A549 (cell line): ENCODE measurements around the gene IL23A. TPM values are rescaled to one million over a fixed set of nuclear protein-coding genes. Genes with fewer than 3 reads are reported as not detected.

Experiments used
- ATAC-seq, 2 experiments: fragments of 200-7000 bp in 1 of 2; fragments of >200 bp in 1 of 2; cut with Nextera tagmentation in 1 of 2; cut with Tn5 transposase in 1 of 2; 3 replicates each; pipeline versions ENCODE4 v1.8.0 to v1.9.1; 2018 to 2020; ENCODE audit warnings: mild to moderate bottlenecking in 1 of 2, moderate library complexity in 1 of 2
- CTCF ChIA-PET: fragments of 300-600 bp; sonication (Branson Sonifier 250); formaldehyde crosslinking; extraction: SDS; loops from one replicate; lab custom pipeline; 2021; ENCODE audit warnings: antibody characterized with exemption, inconsistent platforms; lab: Yijun Ruan, JAX
- POLR2A ChIA-PET: fragments of 350-600 bp; formaldehyde crosslinking; extraction: SDS; loops from one replicate; lab custom pipeline; 2021; ENCODE audit warnings: antibody characterized with exemption, inconsistent platforms; lab: Yijun Ruan, JAX
- DNase-seq, 2 experiments: peaks; one replicate each; pipeline versions ENCODE4 v3.0.0 to v3.0.0-alpha.2; 2011 to 2016; ENCODE audit warnings: low read depth in 1 of 2, low spot score in 1 of 2
- FAIRE-seq: peaks from 2 replicates; lab custom pipeline; 2011; peaks lifted over from hg19 to GRCh38; lab: Jason Lieb, UNC
- H3K27ac ChIP-seq, 2 experiments: fragments of >200 bp; sonication (Bioruptor Twin); formaldehyde crosslinking; 3 replicates each; pipeline ENCODE4 v1.5.1; 2016 to 2017
- H3K4me1 ChIP-seq: fragments of >200 bp; sonication (Bioruptor Twin); formaldehyde crosslinking; 3 replicates; pipeline ENCODE4 v1.6.1; 2016
- H3K4me2 ChIP-seq: fragments of >200 bp; sonication (Bioruptor Twin); formaldehyde crosslinking; 3 replicates; pipeline ENCODE4 v1.6.1; 2016
- H3K4me3 ChIP-seq: fragments of >200 bp; sonication (Bioruptor Twin); formaldehyde crosslinking; 3 replicates; pipeline ENCODE4 v1.5.1; 2016
- H3K9me3 ChIP-seq: fragments of >200 bp; sonication (Bioruptor Twin); formaldehyde crosslinking; 3 replicates; pipeline ENCODE4 v1.6.1; 2016
- CHD2 ChIP-seq: fragments of 150-350 bp; IDR thresholded peaks from 2 replicates; pipeline ENCODE4 v1.6.1; 2014; ENCODE audit warnings: low read length; ENCODE audit not compliant: partially characterized antibody
- CHD4 ChIP-seq: fragments of 200-600 bp; sonication (generic); IDR thresholded peaks from 2 replicates; pipeline ENCODE4 v1.6.1; 2016; ENCODE audit warnings: antibody characterized with exemption, mild to moderate bottlenecking, borderline replicate concordance
- EHMT2 ChIP-seq: fragments of 200-600 bp; sonication (generic); IDR thresholded peaks from 2 replicates; pipeline ENCODE4 v1.6.1; 2016; ENCODE audit warnings: antibody characterized with exemption, low read depth, mild to moderate bottlenecking, moderate library complexity
- ESRRA ChIP-seq: fragments of 150-350 bp; IDR thresholded peaks from 2 replicates; pipeline ENCODE4 v1.6.1; 2014; ENCODE audit warnings: mild to moderate bottlenecking, low read length, borderline replicate concordance
- FOSL2 ChIP-seq, 2 experiments: fragments of 450-650 bp in 1 of 2; fragments of >200 bp in 1 of 2; sonication (Bioruptor Twin) in 1 of 2; formaldehyde crosslinking; IDR thresholded peaks; 2 replicates each; pipeline versions ENCODE4 v1.5.0 to v1.6.1; 2016 to 2020; ENCODE audit warnings: mild to moderate bottlenecking in 1 of 2, moderate library complexity in 1 of 2
- HDAC2 ChIP-seq: fragments of 200-600 bp; sonication (generic); IDR thresholded peaks from 2 replicates; pipeline ENCODE4 v1.6.1; 2016
- HES2 ChIP-seq: fragments of >200 bp; sonication (Bioruptor Twin); formaldehyde crosslinking; IDR thresholded peaks from 2 replicates; pipeline ENCODE4 v1.6.1; 2016
- HOXA7 ChIP-seq: fragments of 250-450 bp; sonication (Bioruptor Pico); IDR thresholded peaks from 2 replicates; pipeline ENCODE4 v1.5.0; 2020; ENCODE audit warnings: mild to moderate bottlenecking, moderate library complexity
- JUN ChIP-seq, 2 experiments: fragments of >200 bp; sonication (Bioruptor Twin); formaldehyde crosslinking; IDR thresholded peaks; 2 replicates in 1 of 2; 3 replicates in 1 of 2; pipeline ENCODE4 v1.6.1; 2016 to 2017
- JUNB ChIP-seq: fragments of >200 bp; sonication (Bioruptor Twin); formaldehyde crosslinking; IDR thresholded peaks from 2 replicates; pipeline ENCODE4 v1.6.1; 2016
- KDM1A ChIP-seq: fragments of 200-600 bp; sonication (generic); IDR thresholded peaks from 2 replicates; pipeline ENCODE4 v1.6.1; 2016; ENCODE audit warnings: low read depth, mild to moderate bottlenecking
- KDM5A ChIP-seq: fragments of 200-600 bp; sonication (generic); IDR thresholded peaks from 2 replicates; pipeline ENCODE4 v1.6.1; 2016; ENCODE audit warnings: antibody characterized with exemption, mild to moderate bottlenecking
- MAFK ChIP-seq: fragments of 450-650 bp; IDR thresholded peaks from 2 replicates; pipeline ENCODE4 v1.6.1; 2014; ENCODE audit not compliant: partially characterized antibody
- NFE2L2 ChIP-seq: fragments of 150-350 bp; conservative IDR thresholded peaks from 2 replicates; pipeline ENCODE4 v1.6.1; 2014; ENCODE audit warnings: low read length
- NPAS2 ChIP-seq: fragments of 250-450 bp; sonication (Bioruptor Pico); IDR thresholded peaks from 2 replicates; pipeline ENCODE4 v1.8.0; 2022; ENCODE audit warnings: mild to moderate bottlenecking, moderate library complexity, borderline replicate concordance
- NR3C1 ChIP-seq: fragments of >200 bp; sonication (Bioruptor Twin); formaldehyde crosslinking; IDR thresholded peaks from 3 replicates; pipeline ENCODE4 v1.6.1; 2017
- PHF8 ChIP-seq: fragments of 200-600 bp; sonication (generic); IDR thresholded peaks from 2 replicates; pipeline ENCODE4 v1.6.1; 2016; ENCODE audit warnings: low read depth, mild to moderate bottlenecking, antibody characterized with exemption, moderate library complexity, borderline replicate concordance
- POLR2A ChIP-seq: IDR thresholded peaks from 2 replicates; pipeline ENCODE4 v1.6.1; 2012; ENCODE audit warnings: mild to moderate bottlenecking, low read length
- RAD21 ChIP-seq, 2 experiments: fragments of >200 bp in 1 of 2; sonication (Bioruptor Twin) in 1 of 2; formaldehyde crosslinking in 1 of 2; IDR thresholded peaks in 1 of 2; conservative IDR thresholded peaks in 1 of 2; 2 replicates in 1 of 2; 3 replicates in 1 of 2; pipeline ENCODE4 v1.6.1; 2012 to 2018; ENCODE audit warnings: inconsistent platforms in 1 of 2
- RNF2 ChIP-seq: fragments of 200-600 bp; sonication (generic); IDR thresholded peaks from 2 replicates; pipeline ENCODE4 v1.6.1; 2016; ENCODE audit warnings: low read depth, mild to moderate bottlenecking, antibody characterized with exemption, moderate library complexity, borderline replicate concordance
- SMC3 ChIP-seq: fragments of >200 bp; sonication (Bioruptor Twin); formaldehyde crosslinking; IDR thresholded peaks from 3 replicates; pipeline ENCODE4 v1.6.1; 2018; ENCODE audit warnings: inconsistent platforms
- SREBF2 ChIP-seq: fragments of 450-650 bp; IDR thresholded peaks from 2 replicates; pipeline ENCODE4 v1.6.1; 2014; ENCODE audit warnings: mild to moderate bottlenecking, moderate library complexity
- TP53 ChIP-seq: fragments of 250-450 bp; sonication (Bioruptor Pico); IDR thresholded peaks from 2 replicates; pipeline ENCODE4 v1.5.0; 2021; ENCODE audit warnings: mild to moderate bottlenecking, moderate library complexity
- ZC3H11A ChIP-seq: fragments of 450-650 bp; IDR thresholded peaks from 2 replicates; pipeline ENCODE4 v1.6.1; 2014; ENCODE audit warnings: antibody characterized with exemption, mild to moderate bottlenecking
- ZSCAN20 ChIP-seq: fragments of 250-450 bp; sonication (Bioruptor Pico); IDR thresholded peaks from 2 replicates; pipeline ENCODE4 v1.8.0; 2022; ENCODE audit warnings: mild to moderate bottlenecking, moderate library complexity
- WGBS: methylation state at CpG from one replicate; pipeline ENCODE4 v1.1.6; 2017; ENCODE audit errors: missing lambda C conversion rate; 5-methylcytosine and 5-hydroxymethylcytosine counted together
- polyA plus RNA-seq, 4 experiments: library from polyadenylated mRNA; depleted of rRNA in 3 of 4; stranded (reverse); fragments of >200 nt; fragmentation: RNase III in 1 of 4; extraction: RNeasy Plus Mini Kit Qiagen cat#74134 plus additional on column Dnase treatment in 1 of 4; gene quantifications; 2 replicates in 3 of 4; 3 replicates in 1 of 4; pipeline ENCODE4 v1.2.3, GENCODE V29; 2011 to 2017
- TF ChIP-seq, protein P1 (sequence below): fragments of 250-450 bp; sonication (Bioruptor Pico); IDR thresholded peaks from 2 replicates; pipeline ENCODE4 v1.5.0; 2021; ENCODE audit warnings: mild to moderate bottlenecking, moderate library complexity, borderline replicate concordance
- TF ChIP-seq, protein P2 (sequence below): IDR thresholded peaks from 2 replicates; pipeline ENCODE4 v1.6.1; 2012; ENCODE audit warnings: low read depth, borderline replicate concordance
- TF ChIP-seq, protein P3 (sequence below): fragments of 150-350 bp; IDR thresholded peaks from 2 replicates; pipeline ENCODE4 v1.6.1; 2014; ENCODE audit warnings: low read depth, mild to moderate bottlenecking, low read length
- TF ChIP-seq, protein P4 (sequence below): IDR thresholded peaks from 2 replicates; pipeline ENCODE4 v1.6.1; 2012

Gene IL23A
- polyA plus RNA-seq, 2 of the 4 experiments (the other 2 are of a cell fraction): 0.21 to 0.31 TPM

GRCh38 chr12:56350662-56351061, 12.0 kb downstream of the IL23A start:
- no peak for ATAC-seq
- Histone ChIP-seq H3K27ac (no peak overlapping the region), H3K9me3 (no peaks in the 10 kb centered on the region), H3K4me1 (no peaks in the 10 kb centered on the region), H3K4me2 (no peak overlapping the region), H3K4me3 (no peak overlapping the region)
- whole genome bisulfite sequencing: 63% methylated on average over 2 of the region's 2 CpGs
- DNase-seq: no peak
- POLR2A ChIA-PET: no interaction called here
- CTCF ChIA-PET: interaction anchor here (2.1 kb wide), 1 partner anchor 10 kb away, joined by 6 read pairs; the partner anchor contains the start of gene STAT2
- TF ChIP-seq NFE2L2: no peak
- no peak for TF ChIP-seq HOXA7 (CRISPR knock-in tag)
- no peak for TF ChIP-seq PHF8
- no peak for TF ChIP-seq NPAS2 (CRISPR knock-in tag)
- TF ChIP-seq RNF2: no peak
- no peak for TF ChIP-seq JUNB
- no peak for TF ChIP-seq HDAC2
- TF ChIP-seq FOSL2 (IDR thresholded peaks at IDR 0.05): no peak
- TF ChIP-seq FOSL2 (CRISPR knock-in tag; IDR thresholded peaks at IDR 0.05): no peak
- TF ChIP-seq POLR2A: no peak
- no peak for TF ChIP-seq NR3C1
- TF ChIP-seq MAFK: no peak
- no peak for TF ChIP-seq HES2
- no peak for TF ChIP-seq JUN (IDR thresholded peaks at IDR 0.05)
- TF ChIP-seq TP53 (CRISPR knock-in tag): no peak
- no peak for TF ChIP-seq KDM1A
- TF ChIP-seq, protein P1, sequence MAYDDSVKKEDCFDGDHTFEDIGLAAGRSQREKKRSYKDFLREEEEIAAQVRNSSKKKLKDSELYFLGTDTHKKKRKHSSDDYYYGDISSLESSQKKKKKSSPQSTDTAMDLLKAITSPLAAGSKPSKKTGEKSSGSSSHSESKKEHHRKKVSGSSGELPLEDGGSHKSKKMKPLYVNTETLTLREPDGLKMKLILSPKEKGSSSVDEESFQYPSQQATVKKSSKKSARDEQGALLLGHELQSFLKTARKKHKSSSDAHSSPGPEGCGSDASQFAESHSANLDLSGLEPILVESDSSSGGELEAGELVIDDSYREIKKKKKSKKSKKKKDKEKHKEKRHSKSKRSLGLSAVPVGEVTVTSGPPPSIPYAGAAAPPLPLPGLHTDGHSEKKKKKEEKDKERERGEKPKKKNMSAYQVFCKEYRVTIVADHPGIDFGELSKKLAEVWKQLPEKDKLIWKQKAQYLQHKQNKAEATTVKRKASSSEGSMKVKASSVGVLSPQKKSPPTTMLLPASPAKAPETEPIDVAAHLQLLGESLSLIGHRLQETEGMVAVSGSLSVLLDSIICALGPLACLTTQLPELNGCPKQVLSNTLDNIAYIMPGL: no peak
- no peak for TF ChIP-seq KDM5A
- no peak for TF ChIP-seq CHD4
- no peak for TF ChIP-seq CHD2
- no peak for FAIRE-seq

DNA sequence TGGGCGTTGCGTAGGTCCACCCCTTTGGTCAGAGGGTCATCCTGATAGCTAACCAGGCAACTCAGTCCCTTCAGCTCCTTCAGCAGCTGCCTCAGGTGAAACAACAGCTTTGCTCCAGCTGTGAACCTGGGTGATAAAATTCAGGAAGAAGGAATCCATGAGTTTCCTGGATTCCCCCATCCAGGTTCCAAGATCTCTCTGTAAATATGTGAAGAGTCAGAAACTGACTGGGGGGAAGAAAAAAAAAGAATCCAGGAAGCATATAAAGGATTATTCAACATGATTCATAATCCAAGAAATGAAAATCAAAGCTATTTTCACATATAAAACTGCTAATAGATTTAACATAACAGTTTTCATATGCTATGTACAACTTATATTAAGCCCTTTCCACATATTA, 12.6 kb downstream of the IL23A start:
- POLR2A ChIA-PET: no interaction called here
- CTCF ChIA-PET: interaction anchor here (1.0 to 2.1 kb wide), 2 partner anchors 9 to 114 kb away, joined by 4 to 6 read pairs; partner anchors contain the start of gene STAT2
- no peaks in the 10 kb centered on the region for H3K9me3 ChIP-seq
- TF ChIP-seq ZSCAN20: no peak
- TF ChIP-seq SMC3: no peak
- no peak for TF ChIP-seq ZC3H11A
- TF ChIP-seq JUN (IDR thresholded peaks at IDR 0.05): no peak
- DNase-seq (no peak), FAIRE-seq (no peak), ATAC-seq (no peak)
- WGBS: 96% methylated on average over 2 of the region's 2 CpGs
- no peak overlapping the region for H3K27ac ChIP-seq
- no peaks in the 10 kb centered on the region for H3K4me1 ChIP-seq
- no peak overlapping the region for H3K4me2 ChIP-seq
- no peak overlapping the region for H3K4me3 ChIP-seq

DNA sequence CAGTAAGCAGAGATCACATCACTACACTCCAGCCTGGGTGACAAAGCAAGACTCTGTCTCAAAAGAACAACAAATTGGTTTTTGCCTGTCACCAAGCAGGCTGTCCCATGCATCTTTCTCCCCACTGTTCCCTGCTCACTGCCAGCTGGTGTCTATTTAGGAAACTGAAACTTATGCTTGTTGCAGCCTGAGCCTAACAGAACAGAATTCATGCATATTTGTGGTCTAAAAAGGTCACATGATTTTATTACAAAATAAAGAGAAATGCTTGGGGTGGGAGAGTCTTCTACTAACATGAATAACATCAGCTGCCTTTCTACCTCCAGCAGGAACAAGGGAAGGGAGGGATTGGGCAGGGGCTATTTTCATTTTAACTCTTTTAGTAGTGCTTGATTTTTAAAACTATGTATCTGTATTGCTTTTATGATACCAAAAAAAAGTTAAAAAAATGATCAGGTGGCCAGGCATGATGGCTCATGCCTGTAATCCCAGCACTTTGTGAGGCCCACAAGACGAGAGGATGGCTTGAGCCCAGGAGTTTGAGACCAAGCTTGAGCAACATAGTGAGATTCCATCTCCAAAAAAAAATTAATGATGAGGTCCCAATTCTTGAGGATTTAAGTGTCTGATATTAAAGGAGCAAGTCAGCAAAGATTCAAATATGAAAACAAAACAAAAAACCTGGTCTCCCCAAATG, 20.3 kb downstream of the IL23A start:
- H3K4me1 ChIP-seq: peaks cover 8% of the 10 kb centered on the region
- H3K4me2 ChIP-seq: peak overlapping the region; percentile 82
- peak overlapping the region; percentile 75 to 89; a peak in 5 of 6 replicates for H3K27ac ChIP-seq
- H3K9me3 ChIP-seq: no peaks in the 10 kb centered on the region
- peak overlapping the region; percentile 75 for H3K4me3 ChIP-seq
- ChIA-PET POLR2A (interaction anchor here (1.6 to 2.3 kb wide), 4 partner anchors 25 to 137 kb away, joined by 8 to 21 read pairs (median 12); partner anchors contain the start of genes PAN2, RNF41 and TIMELESS), CTCF (interaction anchor here (0.6 to 2.4 kb wide), 9 partner anchors 7 to 170 kb away, joined by 3 to 9 read pairs (median 4); partner anchors contain the start of genes CNPY2 and SMARCC2)
- 23% methylated on average over 1 of the region's 1 CpG for WGBS
- ATAC-seq (no peak), DNase-seq (no peak), FAIRE-seq (no peak)
- TF ChIP-seq, protein P2, sequence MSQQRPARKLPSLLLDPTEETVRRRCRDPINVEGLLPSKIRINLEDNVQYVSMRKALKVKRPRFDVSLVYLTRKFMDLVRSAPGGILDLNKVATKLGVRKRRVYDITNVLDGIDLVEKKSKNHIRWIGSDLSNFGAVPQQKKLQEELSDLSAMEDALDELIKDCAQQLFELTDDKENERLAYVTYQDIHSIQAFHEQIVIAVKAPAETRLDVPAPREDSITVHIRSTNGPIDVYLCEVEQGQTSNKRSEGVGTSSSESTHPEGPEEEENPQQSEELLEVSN: no peak
- TF ChIP-seq SREBF2 (no peak), EHMT2 (no peak), RAD21 (conservative IDR thresholded peaks at IDR 0.05 in 1 of 2, IDR thresholded peaks at IDR 0.05 in 1 of 2) (no peak), ESRRA (no peak)
- TF ChIP-seq, protein P3, sequence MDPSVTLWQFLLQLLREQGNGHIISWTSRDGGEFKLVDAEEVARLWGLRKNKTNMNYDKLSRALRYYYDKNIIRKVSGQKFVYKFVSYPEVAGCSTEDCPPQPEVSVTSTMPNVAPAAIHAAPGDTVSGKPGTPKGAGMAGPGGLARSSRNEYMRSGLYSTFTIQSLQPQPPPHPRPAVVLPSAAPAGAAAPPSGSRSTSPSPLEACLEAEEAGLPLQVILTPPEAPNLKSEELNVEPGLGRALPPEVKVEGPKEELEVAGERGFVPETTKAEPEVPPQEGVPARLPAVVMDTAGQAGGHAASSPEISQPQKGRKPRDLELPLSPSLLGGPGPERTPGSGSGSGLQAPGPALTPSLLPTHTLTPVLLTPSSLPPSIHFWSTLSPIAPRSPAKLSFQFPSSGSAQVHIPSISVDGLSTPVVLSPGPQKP: no peak
- TF ChIP-seq, protein P4, sequence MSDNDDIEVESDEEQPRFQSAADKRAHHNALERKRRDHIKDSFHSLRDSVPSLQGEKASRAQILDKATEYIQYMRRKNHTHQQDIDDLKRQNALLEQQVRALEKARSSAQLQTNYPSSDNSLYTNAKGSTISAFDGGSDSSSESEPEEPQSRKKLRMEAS: no peak
